SH-SY5Y (cell line): Measurements from ENCODE around the gene SIGLEC12.

ENCODE experiments used
- GATA2 ChIP-seq: IDR thresholded peaks from 2 replicates; pipeline ENCODE4 v1.6.1; 2011; ENCODE audit warnings: mild to moderate bottlenecking, low read depth, low read length
- GATA3 ChIP-seq: IDR thresholded peaks from 2 replicates; pipeline ENCODE4 v1.6.1; 2011; ENCODE audit warnings: low read depth, mild to moderate bottlenecking, low read length, moderate library complexity

GRCh38 chr19:51520728-51521127 lies 19.1 kb upstream of the SIGLEC12 start:
- no peak for TF ChIP-seq GATA3
- TF ChIP-seq GATA2: no peak
